Stimulated activated naive CD8-positive, alpha-beta T cell treated with anti-CD3 and anti-CD28 coated beads, Interleukin-15, amount 100 ng/mL, for 72 hours (primary cell): Measurements from ENCODE around the gene EEPD1.
A peak's percentile ranks its signal among the peaks of the same experiment; 100 is the strongest.
"Not testable (repeated sequence)": the region's sequence is repeated elsewhere in the genome, so short reads cannot be mapped to it uniquely, and the experiment has no call there.

Experiments used
- ATAC-seq: fragments of 150-1000 bp; cut with Tn5 transposase; 2 replicates; pipeline ENCODE4 v1.10.0; 2021; ENCODE audit warnings: mild to moderate bottlenecking, moderate library complexity
- DNase-seq, 2 donors: peaks; one replicate each; pipeline ENCODE4 v3.0.0; 2021 to 2022
- H3K27ac Mint-ChIP-seq, 2 donors: one replicate each; pipeline ENCODE4 v1.8.0; 2022; ENCODE audit warnings: mild to moderate bottlenecking in 2 of 2, mixed read lengths in 2 of 2, moderate library complexity in 2 of 2
- H3K27me3 Mint-ChIP-seq: one replicate; pipeline ENCODE4 v1.8.0; 2022; ENCODE audit warnings: mixed read lengths
- H3K4me1 Mint-ChIP-seq: one replicate; pipeline ENCODE4 v1.8.0; 2022; ENCODE audit warnings: mild to moderate bottlenecking, mixed read lengths
- H3K4me3 Mint-ChIP-seq, 2 donors: one replicate each; pipeline ENCODE4 v1.8.0; 2022; ENCODE audit warnings: mild to moderate bottlenecking in 2 of 2, mixed read lengths in 2 of 2, moderate library complexity in 1 of 2
- H3K9me3 Mint-ChIP-seq, 2 donors: one replicate each; pipeline ENCODE4 v1.8.0; 2022; ENCODE audit warnings: mixed read lengths in 2 of 2

EEPD1 gene

DNA sequence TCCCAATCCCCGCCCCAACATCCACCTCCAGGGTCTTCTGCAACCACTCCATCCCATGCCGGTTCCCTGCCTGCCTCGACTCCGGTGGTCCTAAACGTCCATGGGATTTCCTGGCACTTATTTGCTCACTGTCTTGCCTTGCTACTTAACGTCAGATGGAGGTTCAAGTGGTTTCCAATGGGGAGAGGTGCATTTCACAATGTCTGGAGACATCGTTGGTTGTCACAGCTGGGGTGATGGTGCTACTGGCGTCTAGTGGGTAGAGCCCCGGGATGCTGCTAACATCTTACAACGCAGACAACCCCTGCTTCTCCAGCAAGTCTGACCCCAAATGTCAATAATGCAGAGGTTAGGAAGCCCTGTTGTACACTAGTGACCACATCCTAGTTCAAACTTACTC is 153.7 kb downstream of the EEPD1 start:
- Mint-ChIP-seq H3K4me1 (no peaks in the 10 kb centered on the region), H3K27ac (no peak overlapping the region), H3K4me3 (no peak overlapping the region), H3K9me3 (no peaks in the 10 kb centered on the region), H3K27me3 (no peaks in the 10 kb centered on the region)
- DNase-seq (no peak), ATAC-seq (no peak)

DNA sequence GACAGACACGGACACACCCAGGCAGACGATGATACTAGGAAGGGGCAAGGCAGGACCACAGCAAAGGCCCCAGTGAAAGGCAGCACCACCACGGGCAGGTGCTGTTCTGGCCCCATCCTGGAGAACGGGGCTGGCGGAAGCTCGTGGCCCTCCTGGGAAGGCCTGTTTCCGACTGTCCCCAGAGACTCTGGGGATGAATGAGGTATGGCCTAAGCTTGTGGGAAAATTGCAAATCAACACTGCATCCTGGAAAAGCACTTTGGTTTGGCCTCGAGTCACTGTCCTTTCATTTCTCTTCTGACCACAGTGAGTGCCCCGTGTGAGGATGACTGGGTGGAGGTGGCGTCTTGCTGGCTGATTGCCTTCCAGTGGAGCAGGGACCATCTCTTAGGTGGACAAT is 155.0 kb downstream of the EEPD1 start:
- Mint-ChIP-seq H3K4me3 (no peak overlapping the region), H3K4me1 (no peaks in the 10 kb centered on the region), H3K27ac (no peak overlapping the region), H3K27me3 (no peaks in the 10 kb centered on the region), H3K9me3 (no peaks in the 10 kb centered on the region)
- DNase-seq (no peak), ATAC-seq (no peak)

GRCh38 chr7:36309301-36309700 is 156.2 kb downstream of the EEPD1 start:
- DNase-seq (no peak), ATAC-seq (no peak)
- H3K27ac Mint-ChIP-seq: no peak overlapping the region
- H3K27me3 Mint-ChIP-seq: no peaks in the 10 kb centered on the region
- H3K4me1 Mint-ChIP-seq: no peaks in the 10 kb centered on the region
- H3K9me3 Mint-ChIP-seq: no peaks in the 10 kb centered on the region
- H3K4me3 Mint-ChIP-seq: no peak overlapping the region

DNA sequence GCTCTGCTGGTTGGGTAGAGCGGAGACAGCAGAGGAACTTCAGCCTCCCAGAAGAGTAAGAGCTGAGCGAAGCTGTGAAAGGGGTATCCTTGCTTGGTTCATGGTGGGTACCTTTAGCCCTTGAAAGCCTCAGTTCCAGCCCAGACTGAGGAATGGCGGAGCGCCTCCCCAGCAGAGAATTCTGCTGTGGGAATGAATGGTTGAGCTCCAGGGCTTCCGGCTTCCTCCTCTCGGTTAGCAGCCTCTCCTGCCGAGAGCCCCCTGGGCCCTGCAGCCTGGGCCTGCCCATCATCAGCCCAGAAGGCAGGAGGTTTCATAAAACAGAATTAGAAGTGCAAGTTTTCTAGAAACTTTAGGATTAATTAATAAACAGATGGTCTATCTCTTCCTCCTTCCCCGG is 156.7 kb downstream of the EEPD1 start:
- H3K27ac Mint-ChIP-seq: no peak overlapping the region
- H3K4me3 Mint-ChIP-seq: no peak overlapping the region
- no peaks in the 10 kb centered on the region for H3K27me3 Mint-ChIP-seq
- no peaks in the 10 kb centered on the region for H3K9me3 Mint-ChIP-seq
- no peaks in the 10 kb centered on the region for H3K4me1 Mint-ChIP-seq
- no peak for DNase-seq
- no peak for ATAC-seq

- no peak overlapping the region for H3K27ac Mint-ChIP-seq
- H3K27me3 Mint-ChIP-seq: no peaks in the 10 kb centered on the region
- H3K4me1 Mint-ChIP-seq: peaks cover 5% of the 10 kb centered on the region
- no peak for DNase-seq
- H3K9me3 Mint-ChIP-seq: no peaks in the 10 kb centered on the region
- H3K4me3 Mint-ChIP-seq: no peak overlapping the region
- no peak for ATAC-seq
Observed at GRCh38 chr7:36310897-36311296, 157.8 kb downstream of the EEPD1 start.

DNA sequence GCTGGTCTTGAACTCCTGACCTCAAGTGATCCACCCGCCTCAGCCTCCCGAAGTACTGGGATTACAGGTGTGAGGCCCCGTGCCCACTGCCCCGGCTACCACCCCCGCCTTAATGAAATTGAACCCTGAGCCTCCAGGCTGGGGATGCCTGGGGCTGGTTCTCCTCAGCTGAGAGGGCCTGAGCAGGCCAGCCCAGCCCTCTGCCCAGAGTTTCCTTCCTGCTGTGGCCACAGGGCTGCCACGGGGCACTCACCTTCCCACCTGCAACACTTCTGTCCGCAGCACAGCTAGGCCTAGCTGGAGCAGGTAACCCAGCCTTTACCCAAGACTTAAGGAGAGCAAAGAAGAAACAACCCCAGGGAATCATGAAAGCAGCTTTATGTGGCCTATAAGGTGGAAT is 158.5 kb downstream of the EEPD1 start:
- no peak for DNase-seq
- no peak for ATAC-seq
- Mint-ChIP-seq H3K4me1 (peaks cover 5% of the 10 kb centered on the region), H3K9me3 (no peaks in the 10 kb centered on the region), H3K27ac (no peak overlapping the region), H3K27me3 (no peaks in the 10 kb centered on the region), H3K4me3 (no peak overlapping the region)

GRCh38 chr7:36312064-36312914 is 159.2 kb downstream of the EEPD1 start:
- H3K9me3 Mint-ChIP-seq: no peaks in the 10 kb centered on the region
- DNase-seq (peak in 1 of 2 donors; percentile 23), ATAC-seq (no peak)
- H3K4me1 Mint-ChIP-seq: peaks cover 5% of the 10 kb centered on the region
- no peak overlapping the region for H3K27ac Mint-ChIP-seq
- no peaks in the 10 kb centered on the region for H3K27me3 Mint-ChIP-seq
- H3K4me3 Mint-ChIP-seq: no peak overlapping the region

GRCh38 chr7:36312915-36313334 is 159.9 kb downstream of the EEPD1 start:
- H3K27ac Mint-ChIP-seq: no peak overlapping the region
- no peaks in the 10 kb centered on the region for H3K27me3 Mint-ChIP-seq
- DNase-seq (no peak), ATAC-seq (no peak)
- no peaks in the 10 kb centered on the region for H3K9me3 Mint-ChIP-seq
- H3K4me3 Mint-ChIP-seq: no peak overlapping the region
- H3K4me1 Mint-ChIP-seq: peaks cover 5% of the 10 kb centered on the region

- Mint-ChIP-seq H3K9me3 (no peaks in the 10 kb centered on the region), H3K4me1 (peaks cover 5% of the 10 kb centered on the region), H3K4me3 (no peak overlapping the region), H3K27ac (no peak overlapping the region), H3K27me3 (no peaks in the 10 kb centered on the region)
- ATAC-seq (no peak), DNase-seq (no peak)
Observed at GRCh38 chr7:36313607-36314006, 160.6 kb downstream of the EEPD1 start.

DNA sequence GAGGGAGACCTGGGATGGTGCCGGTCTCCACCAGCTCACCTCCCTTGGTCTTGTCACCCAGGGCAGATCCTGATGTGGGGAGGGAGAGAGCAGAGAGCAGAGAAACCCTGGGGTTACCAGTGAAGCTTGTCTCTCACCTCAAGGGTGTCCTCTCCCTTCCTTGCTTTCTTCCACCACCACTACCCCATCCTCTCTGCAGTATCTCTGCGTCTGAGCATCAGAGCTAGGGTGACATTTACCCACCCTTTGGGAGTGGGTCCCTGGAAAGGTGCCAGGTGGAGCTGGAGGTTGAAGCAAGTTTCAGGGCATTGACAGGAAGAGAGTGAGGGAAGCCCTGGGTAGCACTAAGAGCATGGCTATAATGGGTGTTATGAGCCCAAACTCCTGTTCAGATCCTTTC is 161.4 kb downstream of the EEPD1 start:
- Mint-ChIP-seq H3K4me1 (peaks cover 5% of the 10 kb centered on the region), H3K9me3 (no peaks in the 10 kb centered on the region), H3K27me3 (no peaks in the 10 kb centered on the region), H3K4me3 (no peak overlapping the region), H3K27ac (no peak overlapping the region)
- ATAC-seq (no peak), DNase-seq (no peak)

DNA sequence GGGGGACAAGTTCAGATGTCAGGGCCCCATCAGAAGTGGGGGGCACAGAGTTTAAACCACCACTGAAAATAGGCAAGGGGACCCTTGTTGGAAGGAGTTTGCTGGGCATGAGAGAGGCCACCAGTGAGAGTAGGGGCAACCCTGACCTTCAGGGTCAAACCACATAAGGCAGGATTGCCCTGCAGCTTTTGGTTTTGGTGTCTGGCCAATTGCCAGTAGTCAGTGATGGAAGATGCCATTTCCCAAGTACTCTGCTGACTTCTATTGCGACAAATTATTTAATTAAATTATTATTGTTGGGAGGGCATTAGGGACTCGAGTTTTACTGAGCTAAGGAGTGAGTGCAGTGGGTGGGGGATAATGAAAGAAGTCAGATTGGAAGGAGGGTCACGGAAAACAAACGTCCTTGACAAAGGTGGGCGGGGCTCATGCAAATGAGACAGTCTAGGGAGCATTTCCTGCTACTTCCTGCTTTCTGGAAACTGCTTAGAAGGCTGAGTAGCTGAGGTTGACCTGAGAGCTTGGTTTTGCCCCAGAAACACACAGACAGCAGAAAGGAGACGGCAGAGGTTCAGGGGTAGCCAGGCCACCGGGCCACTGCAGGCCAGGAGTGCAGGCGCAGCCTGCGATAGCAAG is 162.4 kb downstream of the EEPD1 start:
- Mint-ChIP-seq H3K27me3 (no peaks in the 10 kb centered on the region), H3K9me3 (peaks cover 2 to 3% of the 10 kb centered on the region in 2 donors), H3K4me1 (peaks cover 5% of the 10 kb centered on the region), H3K27ac (peak overlapping the region in 1 of 2 donors; percentile 27), H3K4me3 (no peak overlapping the region)
- no peak for ATAC-seq
- DNase-seq: no peak

DNA sequence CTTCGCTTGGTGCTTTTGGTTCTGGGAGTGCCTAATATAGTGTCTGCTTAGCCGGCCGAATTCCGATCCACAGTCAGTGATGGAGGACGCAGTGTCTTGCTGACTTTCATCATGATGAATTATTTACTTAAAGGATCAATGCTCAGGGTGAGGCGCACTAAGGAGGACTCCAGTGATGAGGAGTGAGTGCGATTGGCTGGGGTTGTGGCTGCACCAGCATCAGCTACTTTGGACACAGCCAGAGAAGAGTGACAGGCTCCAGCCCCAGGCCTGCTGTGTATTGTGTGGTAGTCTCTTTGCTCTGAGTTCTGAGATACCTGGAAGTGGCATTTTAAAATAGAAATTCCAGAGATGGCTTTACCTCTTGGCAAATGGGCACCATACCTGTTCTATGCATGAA is 163.3 kb downstream of the EEPD1 start:
- H3K27me3 Mint-ChIP-seq: no peaks in the 10 kb centered on the region
- H3K4me1 Mint-ChIP-seq: peaks cover 5% of the 10 kb centered on the region
- no peak overlapping the region for H3K27ac Mint-ChIP-seq
- no peak for ATAC-seq
- peaks cover 7% of the 10 kb centered on the region in 2 donors for H3K9me3 Mint-ChIP-seq
- no peak overlapping the region for H3K4me3 Mint-ChIP-seq
- DNase-seq: no peak

DNA sequence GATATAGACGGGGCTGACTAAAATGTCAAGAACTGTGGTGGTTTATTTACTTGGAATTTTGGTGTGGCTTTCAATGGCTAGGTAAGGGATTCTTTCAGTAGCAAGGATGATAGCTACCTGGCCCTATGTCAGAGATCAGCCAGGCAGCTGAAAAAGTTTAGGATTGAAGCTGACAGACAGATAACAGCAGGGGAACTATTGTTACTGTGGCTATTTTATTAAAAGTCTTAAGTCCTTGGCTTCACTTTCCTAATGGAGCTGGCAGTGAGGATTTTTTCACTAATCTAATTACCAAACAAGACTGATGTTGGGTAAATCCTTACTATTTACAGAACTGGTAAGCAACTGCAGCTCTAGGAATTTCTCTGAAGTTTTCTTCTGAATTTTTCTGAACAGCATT is 164.2 kb downstream of the EEPD1 start:
- ATAC-seq (no peak), DNase-seq (no peak)
- Mint-ChIP-seq H3K4me1 (peaks cover 5% of the 10 kb centered on the region), H3K27ac (no peak overlapping the region), H3K27me3 (no peaks in the 10 kb centered on the region), H3K9me3 (peaks cover 7% of the 10 kb centered on the region in 2 donors), H3K4me3 (no peak overlapping the region)

DNA sequence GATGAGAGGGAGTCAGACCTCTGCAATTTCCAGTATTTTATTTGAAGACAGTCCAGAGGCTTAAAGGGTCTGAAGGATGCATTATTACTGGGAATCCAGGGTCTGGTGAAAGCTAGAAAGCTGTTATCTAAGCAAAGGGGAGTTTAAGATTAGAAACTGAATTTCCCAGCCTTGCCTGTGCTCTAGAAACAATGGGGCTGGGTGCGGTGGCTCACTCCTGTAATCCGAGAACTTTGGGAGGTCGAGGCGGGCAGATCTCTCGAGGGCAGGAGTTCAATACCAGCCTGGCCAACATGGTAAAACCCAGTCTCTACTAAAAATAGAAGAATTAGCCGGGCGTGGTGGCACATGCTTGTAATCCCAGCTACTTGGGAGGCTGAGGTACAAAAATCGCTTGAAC is 165.1 kb downstream of the EEPD1 start:
- Mint-ChIP-seq H3K4me1 (peaks cover 5% of the 10 kb centered on the region), H3K27me3 (no peaks in the 10 kb centered on the region), H3K27ac (no peak overlapping the region), H3K9me3 (peaks cover 7% of the 10 kb centered on the region in 2 donors), H3K4me3 (no peak overlapping the region)
- DNase-seq (no peak), ATAC-seq (no peak)

DNA sequence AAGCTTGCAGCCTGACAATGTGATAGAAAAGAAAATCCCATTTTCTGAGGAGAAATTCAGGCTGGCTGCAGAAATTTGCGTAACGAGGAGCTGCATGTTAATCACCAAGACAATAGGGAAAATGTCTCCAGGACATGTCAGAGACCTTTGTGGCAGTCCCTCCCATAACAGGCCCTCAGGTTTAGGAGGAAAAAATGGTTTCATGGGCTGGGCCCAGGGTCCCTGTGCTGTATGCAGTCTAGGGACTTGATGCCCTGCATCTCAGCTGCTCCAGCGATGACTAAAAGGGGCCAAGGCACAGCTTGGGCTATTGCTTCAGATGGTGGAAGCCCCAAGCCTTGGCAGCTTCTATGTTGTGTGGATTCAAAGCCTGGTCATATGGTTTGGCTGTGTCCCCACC is 168.2 kb downstream of the EEPD1 start:
- H3K9me3 Mint-ChIP-seq, H3K4me3 Mint-ChIP-seq, H3K27ac Mint-ChIP-seq, H3K27me3 Mint-ChIP-seq, DNase-seq, H3K4me1 Mint-ChIP-seq, ATAC-seq: not testable (repeated sequence)

DNA sequence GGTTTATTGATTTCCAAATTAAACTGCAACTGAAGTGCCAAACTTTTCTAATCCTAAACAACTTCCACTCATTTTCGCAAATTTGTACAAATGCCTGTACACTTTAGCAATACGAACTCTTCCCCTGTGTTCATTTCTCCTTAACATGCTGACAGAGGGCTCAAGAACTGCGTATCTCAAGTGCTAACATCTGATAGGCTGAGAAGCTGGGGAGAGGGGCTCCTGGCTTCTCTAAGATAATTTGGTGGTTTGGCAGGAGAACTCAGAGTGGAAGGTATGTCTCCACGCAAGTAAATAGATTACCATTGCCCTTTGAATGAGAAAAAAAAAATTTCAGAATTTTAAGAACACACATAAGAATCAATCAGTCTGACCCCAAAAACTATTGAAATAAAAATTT is 183.3 kb downstream of the EEPD1 start:
- no peaks in the 10 kb centered on the region for H3K4me1 Mint-ChIP-seq
- H3K9me3 Mint-ChIP-seq: no peaks in the 10 kb centered on the region

More for the DNA sequence above, 183.3 kb downstream of the EEPD1 start:
- Mint-ChIP-seq H3K27me3 (no peaks in the 10 kb centered on the region), H3K4me3 (no peak overlapping the region), H3K27ac (no peak overlapping the region)
- ATAC-seq: no peak
- no peak for DNase-seq
